H9 (cell line): ENCODE results near the gene RTP3. TPM values are rescaled to one million over a fixed set of nuclear protein-coding genes. Genes with fewer than 3 reads are reported as not detected.

Experiments
- DNase-seq: peaks from one replicate; pipeline ENCODE4 v3.0.0-alpha.2; 2017
- H2AFZ ChIP-seq: one replicate; pipeline ENCODE4 v1.6.1; 2013; ENCODE audit warnings: mild to moderate bottlenecking, low read length, control low read depth, moderate library complexity
- H2AK5ac ChIP-seq: 2 replicates; pipeline ENCODE4 v1.6.1; 2013; ENCODE audit warnings: low read length, control low read depth, mixed read lengths; ENCODE audit not compliant: insufficient read length
- H2BK120ac ChIP-seq: one replicate; pipeline ENCODE4 v1.6.1; 2013; ENCODE audit warnings: low read depth, mild to moderate bottlenecking, low read length, control low read depth, inconsistent platforms; ENCODE audit not compliant: poor library complexity, severe bottlenecking
- H2BK12ac ChIP-seq: 2 replicates; pipeline ENCODE4 v1.6.1; 2013; ENCODE audit warnings: low read length, control low read depth, mixed read lengths, low read depth; ENCODE audit not compliant: insufficient read length
- H2BK15ac ChIP-seq: 2 replicates; pipeline ENCODE4 v1.6.1; 2013; ENCODE audit warnings: low read depth, low read length, control low read depth
- H2BK20ac ChIP-seq: one replicate; pipeline ENCODE4 v1.6.1; 2013; ENCODE audit warnings: low read depth, mild to moderate bottlenecking, low read length, control low read depth, inconsistent platforms; ENCODE audit not compliant: poor library complexity, severe bottlenecking
- H2BK5ac ChIP-seq: 2 replicates; pipeline ENCODE4 v1.6.1; 2013; ENCODE audit warnings: low read length, control low read depth, mixed read lengths; ENCODE audit not compliant: insufficient read length
- H3K14ac ChIP-seq: 2 replicates; pipeline ENCODE4 v1.6.1; 2013; ENCODE audit warnings: low read length, control low read depth; ENCODE audit not compliant: insufficient read depth
- H3K18ac ChIP-seq: 2 replicates; pipeline ENCODE4 v1.6.1; 2013; ENCODE audit warnings: low read depth, mild to moderate bottlenecking, mixed read lengths, low read length, control low read depth; ENCODE audit not compliant: insufficient read length
- H3K23ac ChIP-seq: 2 replicates; pipeline ENCODE4 v1.6.1; 2013; ENCODE audit warnings: low read length, control low read depth, mixed read lengths, low read depth; ENCODE audit not compliant: insufficient read length
- H3K23me2 ChIP-seq: 2 replicates; pipeline ENCODE4 v1.6.1; 2013; ENCODE audit warnings: low read depth, mild to moderate bottlenecking, mixed read lengths, low read length, control low read depth; ENCODE audit not compliant: insufficient read length, poor library complexity, severe bottlenecking
- H3K27ac ChIP-seq: 2 replicates; pipeline ENCODE4 v1.5.1; 2013; ENCODE audit warnings: low read length, control low read depth, mixed read lengths, low read depth; ENCODE audit not compliant: insufficient read length
- H3K27me3 ChIP-seq: 2 replicates; pipeline ENCODE4 v1.6.1; 2013; ENCODE audit warnings: low read length, control low read depth, inconsistent platforms; ENCODE audit not compliant: insufficient read depth
- H3K4ac ChIP-seq: 2 replicates; pipeline ENCODE4 v1.6.1; 2013; ENCODE audit warnings: low read depth, mild to moderate bottlenecking, control low read depth, inconsistent platforms, low read length, moderate library complexity
- H3K4me1 ChIP-seq: 2 replicates; pipeline ENCODE4 v1.6.1; 2013; ENCODE audit warnings: low read length, control low read depth, inconsistent platforms; ENCODE audit not compliant: insufficient read depth
- H3K4me2 ChIP-seq: 2 replicates; pipeline ENCODE4 v1.6.1; 2013; ENCODE audit warnings: low read length, control low read depth, mixed read lengths; ENCODE audit not compliant: insufficient read length, insufficient read depth
- H3K56ac ChIP-seq: 2 replicates; pipeline ENCODE4 v1.6.1; 2013; ENCODE audit warnings: low read depth, mild to moderate bottlenecking, mixed read lengths, low read length, control low read depth; ENCODE audit not compliant: insufficient read length
- H3K79me1 ChIP-seq: 2 replicates; pipeline ENCODE4 v1.6.1; 2013; ENCODE audit warnings: low read depth, mild to moderate bottlenecking, moderate library complexity, low read length, control low read depth, inconsistent platforms; ENCODE audit not compliant: insufficient read depth, poor library complexity, severe bottlenecking
- H3K79me2 ChIP-seq: 2 replicates; pipeline ENCODE4 v1.6.1; 2013; ENCODE audit warnings: low read length, control low read depth, inconsistent platforms; ENCODE audit not compliant: insufficient read depth
- H3K9ac ChIP-seq: 2 replicates; pipeline ENCODE4 v1.6.1; 2013; ENCODE audit warnings: low read length, control low read depth, mixed read lengths; ENCODE audit not compliant: insufficient read length; ENCODE audit errors: extremely low read depth
- H3K9me3 ChIP-seq: one replicate; pipeline ENCODE4 v1.6.1; 2013; ENCODE audit warnings: low read depth, low read length, inconsistent platforms; ENCODE audit not compliant: control insufficient read depth
- H3T11ph ChIP-seq: one replicate; pipeline ENCODE4 v1.6.1; 2013; ENCODE audit warnings: mild to moderate bottlenecking, low read length, control low read depth, inconsistent platforms
- H4K20me1 ChIP-seq: one replicate; pipeline ENCODE4 v1.6.1; 2013; ENCODE audit not compliant: control insufficient read depth, insufficient read length, insufficient read depth
- H4K5ac ChIP-seq: 2 replicates; pipeline ENCODE4 v1.6.1; 2013; ENCODE audit warnings: low read depth, mild to moderate bottlenecking, mixed read lengths, low read length, control low read depth; ENCODE audit not compliant: insufficient read length
- H4K8ac ChIP-seq: replicated peaks from 2 replicates; pipeline ENCODE4 v1.6.1; 2013; ENCODE audit warnings: low read length, control low read depth, mixed read lengths, low read depth; ENCODE audit not compliant: insufficient read length
- H4K91ac ChIP-seq: 2 replicates; pipeline ENCODE4 v1.6.1; 2013; ENCODE audit warnings: low read depth, mild to moderate bottlenecking, moderate library complexity, mixed read lengths, low read length, control low read depth; ENCODE audit not compliant: insufficient read length
- H3K27ac Mint-ChIP-seq, 3 experiments: 2 replicates in 2 of 3; 3 replicates in 1 of 3; pipeline ENCODE4 v1.8.0; 2020 to 2021; ENCODE audit warnings: mixed read lengths in 3 of 3, mild to moderate bottlenecking in 1 of 3, moderate library complexity in 1 of 3
- H3K27me3 Mint-ChIP-seq: 2 replicates; pipeline ENCODE4 v1.8.0; 2021; ENCODE audit warnings: low read depth, mild to moderate bottlenecking, moderate library complexity, mixed read lengths
- H3K36me3 Mint-ChIP-seq, 3 experiments: 2 replicates in 2 of 3; 3 replicates in 1 of 3; pipeline ENCODE4 v1.8.0; 2020 to 2021; ENCODE audit warnings: low read depth in 3 of 3, mixed read lengths in 3 of 3; ENCODE audit not compliant: insufficient read depth in 1 of 3
- H3K4me1 Mint-ChIP-seq, 2 experiments: 2 replicates each; pipeline ENCODE4 v1.8.0; 2020; ENCODE audit warnings: mixed read lengths in 2 of 2
- H3K4me3 Mint-ChIP-seq, 2 experiments: 2 replicates in 1 of 2; 3 replicates in 1 of 2; pipeline ENCODE4 v1.8.0; 2020 to 2021; ENCODE audit warnings: mild to moderate bottlenecking in 2 of 2, mixed read lengths in 2 of 2, moderate library complexity in 1 of 2
- H3K9me3 Mint-ChIP-seq, 2 experiments: 2 replicates in 1 of 2; 3 replicates in 1 of 2; pipeline ENCODE4 v1.8.0; 2020; ENCODE audit warnings: mild to moderate bottlenecking in 2 of 2, mixed read lengths in 2 of 2, moderate library complexity in 1 of 2
- CTCF ChIP-seq: fragments of 200-600 bp; sonication (generic); conservative IDR thresholded peaks from 3 replicates; pipeline ENCODE4 v1.8.0; 2021; ENCODE audit warnings: antibody characterized with exemption, mild to moderate bottlenecking
- WGBS: extraction: QIAGEN DNeasy Blood & Tissue Kit; methylation state at CpG from one replicate; pipeline ENCODE4 v1.1.7; 2013; ENCODE audit warnings: missing lambda C conversion rate, low lambda C conversion rate, mixed read lengths; ENCODE audit not compliant: insufficient read length; ENCODE audit errors: extremely low coverage; 5-methylcytosine and 5-hydroxymethylcytosine counted together
- total RNA-seq: library from RNA; stranded (reverse); gene quantifications from 2 replicates; pipeline ENCODE4 v1.2.1, GENCODE V29; 2021

The RTP3 gene
- total RNA-seq, 1 experiment from 2014 or later, result not detected

- H3K36me3 Mint-ChIP-seq, result peaks cover 0 to 3% (median 0%) of the 10 kb centered on the region in 3 experiments; a peak in 4 of 7 replicates
- no peak overlapping the region for H3K4me2 ChIP-seq
- no peak overlapping the region for H2BK12ac ChIP-seq
- no peak overlapping the region for H3K14ac ChIP-seq
- no peak for DNase-seq
- no peaks in the 10 kb centered on the region for H3K9me3 ChIP-seq
- no peak overlapping the region for H3T11ph ChIP-seq
- no peak overlapping the region for H3K4ac ChIP-seq
- peaks cover 9% of the 10 kb centered on the region for H3K27me3 Mint-ChIP-seq
- no CpG with 5 or more reads among the region's 5 CpGs for WGBS
- no peak overlapping the region for H3K4me3 Mint-ChIP-seq
- H2BK15ac ChIP-seq, result no peak overlapping the region
- no peak overlapping the region for H2AK5ac ChIP-seq
- H3K4me1 ChIP-seq, result peaks cover 18% of the 10 kb centered on the region
- no peak overlapping the region for H4K8ac ChIP-seq
- H3K9ac ChIP-seq, result no peak overlapping the region
- no peak overlapping the region for H3K18ac ChIP-seq
- H3K4me1 Mint-ChIP-seq, result peaks cover 30 to 41% of the 10 kb centered on the region in 2 experiments
- H3K79me2 ChIP-seq, result no peaks in the 10 kb centered on the region
- H3K23ac ChIP-seq, result no peak overlapping the region
- no peak for TF ChIP-seq CTCF
- H2BK120ac ChIP-seq, result no peak overlapping the region
- no peaks in the 10 kb centered on the region for H3K27me3 ChIP-seq
- no peak overlapping the region for H4K91ac ChIP-seq
- H3K27ac Mint-ChIP-seq, result no peak overlapping the region
- no peak overlapping the region for H2BK20ac ChIP-seq
- H3K56ac ChIP-seq, result no peak overlapping the region
- H2AFZ ChIP-seq, result no peak overlapping the region
- peaks cover 0 to 2% of the 10 kb centered on the region in 2 experiments; a peak in 2 of 5 replicates for H3K9me3 Mint-ChIP-seq
- no peak overlapping the region for H3K27ac ChIP-seq
- H2BK5ac ChIP-seq, result no peak overlapping the region
- H3K79me1 ChIP-seq, result no peaks in the 10 kb centered on the region
- H4K5ac ChIP-seq, result no peak overlapping the region
- no peaks in the 10 kb centered on the region for H4K20me1 ChIP-seq
- no peaks in the 10 kb centered on the region for H3K23me2 ChIP-seq
Measured at GRCh38 chr3:46504789-46505188, 7.0 kb downstream of the RTP3 start.
